CD4-positive, alpha-beta T cell treated with Interleukin-4 for 4 hours (primary cell): ENCODE measurements around the gene SYT13.
A peak's percentile ranks its signal among the peaks of the same experiment; 100 is the strongest.

Experiments
- DNase-seq: peaks from one replicate; pipeline ENCODE4 v3.0.0-alpha.2; 2020

Gene SYT13

DNA sequence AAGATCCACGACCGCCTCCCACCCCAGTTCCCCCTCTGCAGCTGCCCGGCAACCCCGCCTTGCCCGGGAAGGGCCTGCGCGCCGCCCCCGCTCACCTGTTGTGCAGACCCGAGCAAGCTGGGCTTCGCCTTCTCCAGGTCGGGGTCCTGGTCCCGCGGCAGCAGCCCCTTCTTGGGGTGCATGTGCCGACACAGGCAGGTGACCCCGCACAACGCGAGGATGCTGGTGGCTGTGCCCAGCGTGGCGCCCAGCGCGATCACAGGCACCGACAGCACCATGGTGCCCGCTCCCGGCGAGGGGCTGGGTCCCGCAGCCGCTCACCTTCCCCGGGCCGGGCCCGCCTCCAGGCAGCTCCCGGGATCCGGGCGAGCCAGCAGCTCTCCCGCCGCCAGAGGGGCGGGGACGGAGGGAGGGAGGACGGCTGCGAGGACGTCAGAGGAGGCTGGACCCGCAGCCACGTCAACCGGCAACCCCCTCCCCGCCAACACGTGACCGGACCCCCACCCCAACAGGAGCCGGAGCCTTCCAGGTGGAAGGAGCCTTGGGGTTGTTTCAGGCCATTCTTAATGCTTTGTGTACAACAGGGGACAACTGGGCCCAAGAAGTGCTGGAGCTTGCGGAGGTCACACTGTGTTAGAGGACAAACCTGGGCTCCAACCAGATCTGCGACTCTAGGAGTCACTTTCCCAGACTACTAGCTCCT lies at the start of gene SYT13:
TSS of gene SYT13 (minus strand) at position 412 of the 703 bp plus-strand sequence. CDS start at position 278, 134 bp downstream.
- DNase-seq, result no peak

DNA sequence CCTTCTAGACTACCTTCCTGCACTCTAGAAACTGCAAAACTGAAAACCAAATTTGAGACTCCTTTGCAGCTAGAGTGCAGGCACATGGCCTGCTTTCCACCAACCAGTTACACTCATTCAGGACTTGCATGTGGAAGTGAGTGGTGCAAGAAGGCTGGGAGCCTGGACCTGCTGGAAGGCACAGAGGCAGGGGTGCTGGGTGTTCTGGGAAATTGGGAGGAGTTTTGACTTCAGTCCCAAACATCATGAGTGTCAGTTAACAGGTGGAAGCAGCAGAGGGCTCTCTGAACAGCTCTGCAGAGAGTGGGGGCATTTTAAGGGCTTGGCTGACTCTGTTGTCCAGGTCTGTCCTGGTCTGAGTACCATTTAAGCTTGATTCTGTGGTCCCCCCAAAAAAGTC lies 49.3 kb upstream of the SYT13 start:
- DNase-seq, result no peak

DNA sequence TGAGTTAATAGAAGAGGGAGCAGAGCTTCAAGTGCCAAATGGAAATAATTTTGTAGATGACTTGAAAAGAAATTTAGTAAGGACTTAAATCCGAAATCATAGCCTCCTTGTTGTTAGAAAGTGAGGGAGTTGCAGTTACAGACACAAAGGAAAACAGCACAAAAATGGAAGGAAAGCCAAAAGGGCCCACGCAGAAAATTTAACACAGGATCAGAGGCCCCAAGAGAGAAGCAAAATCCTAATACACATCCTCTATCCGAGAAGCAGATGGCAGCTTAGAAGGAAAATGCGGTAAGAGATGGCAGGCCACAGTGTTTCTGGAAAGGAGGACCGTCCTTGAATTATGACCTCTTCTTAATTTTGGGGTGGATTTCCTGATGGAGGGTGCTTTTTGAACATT lies 48.7 kb upstream of the SYT13 start:
- DNase-seq, result no peak

GRCh38 chr11:45334410-45334809 lies 48.3 kb upstream of the SYT13 start:
- no peak for DNase-seq

DNA sequence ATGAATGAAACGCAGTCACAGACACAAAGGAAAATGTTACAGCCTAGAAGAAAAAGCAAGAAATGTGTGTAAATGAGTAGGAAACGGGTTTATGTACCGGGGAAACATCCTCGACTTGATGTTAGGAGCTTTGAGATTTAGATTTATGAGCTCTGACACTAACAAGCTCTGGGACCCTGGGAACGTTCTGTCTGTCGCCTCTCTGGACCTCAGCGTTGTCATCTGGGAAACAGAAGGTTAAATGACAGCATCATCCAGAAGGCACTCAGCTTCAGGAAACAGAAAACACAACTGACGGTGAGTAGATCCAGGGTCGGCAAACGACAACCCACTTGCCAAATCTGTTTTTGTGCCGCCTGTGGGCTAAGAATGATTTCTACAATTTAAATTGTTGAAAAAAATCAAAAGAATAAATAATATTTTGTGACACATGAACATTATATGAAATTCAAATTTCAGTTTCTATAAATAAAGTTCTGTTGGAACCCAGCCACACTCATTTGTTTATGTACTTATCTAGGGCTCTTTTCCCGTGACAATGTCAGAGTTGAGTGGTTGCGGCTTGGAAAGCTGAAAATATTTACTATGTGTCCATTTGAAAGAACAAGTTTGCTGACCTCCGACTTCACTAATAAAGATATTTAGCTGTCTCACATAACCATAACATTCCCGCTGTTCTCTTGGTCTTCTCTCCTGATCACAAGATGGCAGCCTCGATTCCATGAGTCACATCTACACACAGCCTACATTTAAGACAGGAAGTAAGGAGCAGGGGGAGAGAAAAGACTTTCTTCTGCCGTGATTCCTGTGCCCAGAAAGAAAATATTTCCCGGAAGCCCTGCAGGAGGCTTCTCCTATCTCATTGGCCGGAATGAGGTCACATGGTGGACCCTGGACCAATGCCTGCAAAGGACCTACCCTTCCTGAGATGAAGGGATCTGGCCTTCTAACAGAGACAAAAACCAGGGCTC lies 47.1 kb upstream of the SYT13 start:
- DNase-seq, result no peak

GRCh38 chr11:45332276-45332934 lies 46.3 kb upstream of the SYT13 start:
- DNase-seq, result peak; percentile 29

- DNase-seq, result no peak
Observed at GRCh38 chr11:45331839-45332238, 45.7 kb upstream of the SYT13 start.

DNA sequence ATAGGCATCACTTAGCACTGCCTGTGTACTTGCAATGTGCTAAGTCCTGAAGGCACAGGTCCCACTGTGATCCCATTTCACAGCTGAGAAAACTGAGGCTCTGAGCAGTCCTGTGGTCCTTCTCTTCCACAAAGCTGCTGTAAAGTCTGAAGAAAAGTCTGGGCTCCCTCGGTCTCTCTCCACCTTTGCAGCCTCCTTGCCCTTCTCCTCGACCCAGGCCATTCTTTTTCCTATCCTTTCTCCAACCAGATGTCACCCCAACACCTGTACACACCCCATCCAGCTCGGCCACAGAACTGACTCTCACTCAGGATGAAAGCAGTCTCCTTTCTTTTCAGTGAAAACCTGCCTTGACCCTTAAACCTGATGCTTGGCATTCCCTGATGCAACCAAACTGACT lies 42.6 kb upstream of the SYT13 start:
- DNase-seq, result no peak

GRCh38 chr11:45324459-45324858 lies 38.3 kb upstream of the SYT13 start:
- DNase-seq, result no peak

DNA sequence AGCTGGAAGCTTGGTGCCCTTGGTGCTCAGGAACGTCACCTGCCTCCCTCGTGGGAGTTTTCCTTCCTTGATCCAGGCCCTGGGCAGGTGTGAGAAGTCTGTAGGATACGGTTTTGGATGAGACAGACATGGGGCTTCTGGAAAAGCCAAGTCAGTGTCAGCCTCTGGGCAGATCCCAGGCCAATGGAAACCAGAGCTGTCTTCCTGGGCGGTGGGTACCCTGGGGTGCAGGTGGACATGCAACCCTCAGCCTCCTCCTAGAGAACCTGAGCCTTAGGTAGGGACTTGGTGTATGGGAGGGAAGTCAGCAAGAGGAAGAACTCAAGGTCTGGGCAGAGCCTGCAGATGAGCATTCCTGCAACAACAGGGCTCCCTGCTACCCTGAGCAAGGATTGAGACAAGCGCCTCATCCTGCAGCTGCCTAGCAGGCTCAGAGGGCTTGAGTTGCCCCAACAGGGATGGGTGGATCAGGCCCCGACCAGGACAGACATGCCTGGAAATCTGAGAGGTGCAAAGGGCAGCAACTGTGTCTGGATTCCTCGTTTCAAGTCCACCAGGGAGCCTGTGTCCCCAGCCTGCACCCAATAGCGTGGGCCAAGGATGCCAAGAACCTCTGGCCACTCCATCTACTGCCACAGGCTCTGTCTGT lies 37.6 kb upstream of the SYT13 start:
- DNase-seq, result no peak

GRCh38 chr11:45322891-45323600 lies 36.9 kb upstream of the SYT13 start:
- no peak for DNase-seq

DNA sequence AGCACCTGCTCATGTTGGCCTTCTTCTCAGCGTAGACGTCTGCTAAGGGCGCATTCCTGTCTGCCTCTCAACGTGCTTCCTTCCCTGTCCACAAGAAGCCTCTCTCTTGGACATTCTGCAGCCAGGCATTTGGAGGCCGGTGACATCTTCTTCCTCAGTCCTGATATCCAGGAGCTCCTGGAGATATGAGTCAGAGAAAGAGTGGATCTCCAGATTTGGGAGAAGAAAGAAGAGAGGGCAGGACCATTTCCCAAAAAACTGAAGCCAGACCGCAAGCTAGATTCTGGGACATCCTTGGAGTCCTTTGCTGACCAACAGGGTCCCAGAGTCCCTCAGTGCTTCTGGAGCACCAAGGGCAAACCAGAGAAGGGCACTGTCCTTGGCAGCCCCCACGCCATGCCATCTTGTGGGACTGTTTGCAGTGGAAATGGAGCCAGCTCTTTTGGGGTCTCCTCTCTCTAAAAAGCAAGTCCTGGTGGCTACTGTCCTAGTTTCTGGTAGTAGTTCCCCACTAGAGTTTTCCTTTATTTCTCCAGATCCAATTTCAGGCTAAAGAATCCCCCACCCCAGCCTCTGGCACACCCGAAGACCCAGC lies 36.1 kb upstream of the SYT13 start:
- no peak for DNase-seq

GRCh38 chr11:45321669-45322068 lies 35.5 kb upstream of the SYT13 start:
- no peak for DNase-seq

DNA sequence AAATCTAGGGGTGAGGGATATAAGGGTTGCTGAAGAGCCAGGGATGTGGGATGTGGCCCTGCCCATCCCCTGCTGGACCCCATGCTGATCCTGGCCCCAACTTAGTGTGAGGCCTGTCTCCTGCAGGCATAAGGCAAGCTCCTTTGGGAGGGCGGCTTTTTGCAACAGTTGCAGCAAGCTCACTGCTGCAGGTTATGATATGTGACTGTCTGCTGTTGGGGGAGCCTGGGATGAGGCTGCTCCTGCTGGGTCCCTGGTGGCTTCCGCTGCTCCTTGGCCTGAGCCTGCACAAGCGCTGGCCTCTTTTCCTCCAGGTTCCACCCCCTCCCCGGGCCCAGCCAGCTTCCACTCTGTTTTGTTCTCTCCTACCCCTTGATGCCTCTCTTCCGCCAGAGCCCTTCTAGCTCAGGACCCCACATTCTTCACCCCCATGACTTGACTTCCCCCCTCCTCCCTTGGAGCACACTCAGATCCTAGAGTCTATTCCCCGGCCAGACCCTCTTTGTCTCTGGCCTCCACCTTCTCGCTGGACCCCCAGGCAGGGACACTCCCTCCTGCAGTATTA lies 35.0 kb upstream of the SYT13 start:
- DNase-seq, result no peak

GRCh38 chr11:45320371-45320770 lies 34.2 kb upstream of the SYT13 start:
- no peak for DNase-seq

- DNase-seq, result no peak
Observed at GRCh38 chr11:45319077-45319476, 32.9 kb upstream of the SYT13 start.

GRCh38 chr11:45318516-45318915 lies 32.4 kb upstream of the SYT13 start:
- DNase-seq, result no peak

- DNase-seq, result no peak
Observed at GRCh38 chr11:45316258-45316657, 30.1 kb upstream of the SYT13 start.

DNA sequence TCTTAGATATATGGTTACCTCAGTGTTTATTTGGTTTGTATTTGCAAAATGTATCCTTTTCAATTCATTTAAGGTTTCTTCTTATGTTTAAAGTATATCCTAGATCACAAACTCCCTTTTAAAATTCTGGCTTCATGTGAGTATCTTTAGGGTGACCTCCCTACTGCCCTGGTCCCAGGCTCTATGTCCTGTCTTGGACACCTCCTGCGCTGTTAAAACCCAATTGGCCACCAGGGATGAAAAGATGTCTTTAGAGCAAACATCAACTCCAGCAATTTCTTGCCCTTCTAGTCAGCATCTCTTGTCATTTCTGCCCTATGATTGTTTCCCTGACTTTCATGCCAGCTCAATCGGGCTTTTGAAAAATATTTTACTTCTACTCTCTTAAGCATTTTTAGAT lies 28.8 kb upstream of the SYT13 start:
- no peak for DNase-seq

DNA sequence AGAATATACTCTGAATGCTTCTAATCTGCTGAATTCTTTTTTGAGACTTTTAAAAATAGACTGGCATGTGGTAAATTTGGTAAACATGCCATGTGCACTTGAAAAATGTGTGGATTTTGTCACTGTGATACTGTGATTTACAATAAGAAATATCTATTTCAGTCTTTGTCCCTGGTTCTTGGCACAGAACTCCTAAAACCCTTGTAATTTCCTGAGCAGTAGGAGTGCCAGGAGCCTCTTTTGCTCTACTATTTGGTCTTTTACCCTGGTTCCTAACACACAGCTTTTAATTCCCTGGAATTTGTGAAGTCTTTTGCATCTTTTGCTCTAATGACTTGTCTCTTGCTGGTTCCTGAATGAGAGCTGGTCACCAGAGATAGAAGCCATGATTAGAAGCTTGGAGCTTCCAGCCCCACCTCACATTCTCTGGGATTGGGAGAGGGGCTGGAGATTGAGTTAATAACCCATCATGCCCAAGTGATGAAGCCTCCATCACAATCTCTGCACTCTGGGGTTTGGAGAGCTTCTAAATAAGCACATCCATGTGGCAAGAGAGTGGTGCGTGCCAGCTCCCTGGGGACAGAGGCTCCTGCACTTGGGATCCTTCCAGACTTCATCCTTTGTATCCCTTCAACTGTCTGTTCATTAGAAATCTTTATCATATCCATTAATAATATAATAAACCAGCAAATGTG lies 27.2 kb upstream of the SYT13 start:
- no peak for DNase-seq
